Measurements from ENCODE around the gene FOCAD. TPM values are rescaled to one million over a fixed set of nuclear protein-coding genes. Genes with fewer than 3 reads are reported as not detected.

FOCAD gene
- total RNA-seq, 4 donors from 2014 or later, result 17.6 to 27.2 (median 20.1) TPM

DNA sequence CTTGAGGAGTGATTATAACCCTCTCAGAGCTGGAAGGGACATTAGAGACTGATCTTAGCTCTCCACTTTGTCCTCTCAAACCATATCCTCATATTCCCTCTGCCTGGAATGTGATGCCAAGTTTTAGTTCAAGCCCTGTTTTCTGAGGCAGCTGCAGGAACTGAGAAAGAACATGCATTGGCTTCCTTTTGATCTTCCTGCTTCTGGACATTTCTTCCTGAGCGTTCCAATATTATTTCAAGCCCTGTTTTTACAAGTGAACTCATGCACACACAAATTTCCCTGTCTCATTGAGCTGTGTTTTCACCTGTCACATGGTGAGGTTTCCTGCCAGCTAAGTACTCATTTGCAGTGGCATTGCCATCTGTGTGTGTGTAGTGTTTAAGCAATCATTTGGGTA, 17.0 kb downstream of the FOCAD start:
- Histone ChIP-seq H3K4me3 (no peak overlapping the region), H3K9me3 (no peaks in the 10 kb centered on the region), H3K4me1 (peaks cover 9 to 21% (median 14%) of the 10 kb centered on the region in 4 donors), H3K27ac (replicated peaks in 1 of 4) (peak overlapping the region in 1 of 4 donors; percentile 54), H3K27me3 (no peaks in the 10 kb centered on the region), H3K36me3 (no peaks in the 10 kb centered on the region)
- WGBS, result 0% methylated on average over 1 of the region's 1 CpG
- TF ChIP-seq EP300 (IDR thresholded peaks at IDR 0.05) (no peak), POLR2A (IDR thresholded peaks at IDR 0.05; ENCODE audit: low read depth) (no peak), POLR2AphosphoS5 (IDR thresholded peaks at IDR 0.05) (no peak)
- TF ChIP-seq, protein P1, sequence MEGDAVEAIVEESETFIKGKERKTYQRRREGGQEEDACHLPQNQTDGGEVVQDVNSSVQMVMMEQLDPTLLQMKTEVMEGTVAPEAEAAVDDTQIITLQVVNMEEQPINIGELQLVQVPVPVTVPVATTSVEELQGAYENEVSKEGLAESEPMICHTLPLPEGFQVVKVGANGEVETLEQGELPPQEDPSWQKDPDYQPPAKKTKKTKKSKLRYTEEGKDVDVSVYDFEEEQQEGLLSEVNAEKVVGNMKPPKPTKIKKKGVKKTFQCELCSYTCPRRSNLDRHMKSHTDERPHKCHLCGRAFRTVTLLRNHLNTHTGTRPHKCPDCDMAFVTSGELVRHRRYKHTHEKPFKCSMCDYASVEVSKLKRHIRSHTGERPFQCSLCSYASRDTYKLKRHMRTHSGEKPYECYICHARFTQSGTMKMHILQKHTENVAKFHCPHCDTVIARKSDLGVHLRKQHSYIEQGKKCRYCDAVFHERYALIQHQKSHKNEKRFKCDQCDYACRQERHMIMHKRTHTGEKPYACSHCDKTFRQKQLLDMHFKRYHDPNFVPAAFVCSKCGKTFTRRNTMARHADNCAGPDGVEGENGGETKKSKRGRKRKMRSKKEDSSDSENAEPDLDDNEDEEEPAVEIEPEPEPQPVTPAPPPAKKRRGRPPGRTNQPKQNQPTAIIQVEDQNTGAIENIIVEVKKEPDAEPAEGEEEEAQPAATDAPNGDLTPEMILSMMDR (IDR thresholded peaks at IDR 0.05), result no peak
- intact Hi-C loops (cut with DNase I), result no loop called here
- no peak for DNase-seq (ENCODE audit: extremely low spot score)

DNA sequence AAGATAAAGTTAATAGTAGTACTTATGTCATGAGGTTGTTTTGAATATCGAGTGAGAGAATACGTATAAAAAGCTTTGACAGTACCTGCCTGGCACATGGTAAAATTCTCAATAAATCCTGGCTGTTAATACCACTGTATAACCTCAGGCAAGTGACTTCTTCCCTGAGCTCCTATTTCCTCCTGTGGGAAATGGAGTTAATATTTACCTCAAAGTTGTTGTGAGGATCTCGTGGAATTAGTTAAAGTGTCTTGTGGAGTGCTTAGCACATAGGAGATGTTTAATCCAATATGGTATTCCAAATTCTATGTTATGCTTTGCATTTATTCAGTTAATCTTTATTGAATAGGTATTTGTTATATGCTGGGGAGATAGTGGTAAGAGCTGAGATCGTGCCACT, 18.5 kb downstream of the FOCAD start:
- 81% methylated on average over 4 of the region's 4 CpGs for WGBS
- Histone ChIP-seq H3K27me3 (no peaks in the 10 kb centered on the region), H3K36me3 (no peaks in the 10 kb centered on the region), H3K4me3 (no peak overlapping the region), H3K9me3 (no peaks in the 10 kb centered on the region), H3K27ac (replicated peaks in 1 of 4) (no peak overlapping the region), H3K4me1 (peaks cover 9 to 21% (median 12%) of the 10 kb centered on the region in 4 donors)
- TF ChIP-seq EP300 (IDR thresholded peaks at IDR 0.05), result no peak
- TF ChIP-seq, protein P1 (IDR thresholded peaks at IDR 0.05), result no peak
- intact Hi-C loops (cut with DNase I), result no loop called here
- no peak for DNase-seq (ENCODE audit: extremely low spot score)

DNA sequence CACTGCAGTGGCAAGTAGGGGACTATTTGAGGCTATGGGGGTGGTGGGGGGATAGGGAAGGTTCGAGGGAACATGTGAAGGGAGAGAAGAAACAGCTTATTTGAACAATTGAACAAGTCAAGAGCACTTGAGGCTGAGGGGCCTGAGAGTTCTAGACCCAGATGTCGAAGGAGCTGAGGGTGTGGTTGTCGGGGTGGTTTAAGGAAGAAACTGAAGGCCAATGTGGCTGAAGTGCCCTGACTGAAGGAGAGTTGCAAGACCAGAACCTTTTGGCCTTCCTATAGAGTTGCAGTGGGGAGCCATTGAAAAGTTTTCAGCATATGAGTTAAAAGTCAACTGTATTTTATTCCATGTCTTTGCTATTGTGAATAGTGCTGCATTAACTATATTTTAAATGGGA, 19.1 kb downstream of the FOCAD start:
- 93% methylated on average over 3 of the region's 3 CpGs for WGBS
- intact Hi-C loops (cut with DNase I), result no loop called here

DNA sequence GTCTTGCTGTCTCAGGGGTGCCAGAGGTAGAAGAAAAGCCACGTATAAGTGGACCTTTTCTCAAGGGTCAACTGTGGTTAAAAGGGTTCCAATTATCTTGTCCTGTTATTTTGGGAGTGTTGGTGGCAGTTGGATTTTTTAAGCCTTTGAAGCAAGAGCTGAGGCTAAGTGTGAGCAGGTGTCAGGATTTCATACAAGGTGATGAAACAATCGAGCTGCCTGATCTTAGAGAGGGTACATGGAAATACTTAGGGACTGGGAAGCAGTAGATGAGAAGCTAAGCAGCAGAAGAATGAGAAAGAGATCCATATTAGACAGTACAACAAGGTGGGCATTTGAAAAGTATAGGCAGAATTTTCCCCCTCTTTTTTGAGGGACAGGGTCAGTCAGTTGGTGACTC, 23.6 kb downstream of the FOCAD start:
- Histone ChIP-seq H3K9me3 (no peaks in the 10 kb centered on the region), H3K4me3 (no peak overlapping the region), H3K27me3 (no peaks in the 10 kb centered on the region), H3K36me3 (no peaks in the 10 kb centered on the region), H3K27ac (replicated peaks in 1 of 4) (no peak overlapping the region), H3K4me1 (no peaks in the 10 kb centered on the region)
- intact Hi-C loops (cut with DNase I), result no loop called here
- WGBS, result 89% methylated on average over 2 of the region's 2 CpGs
- no peak for TF ChIP-seq EP300 (IDR thresholded peaks at IDR 0.05)
- no peak for DNase-seq (ENCODE audit: extremely low spot score)

More for the DNA sequence above, 19.1 kb downstream of the FOCAD start:
- no peaks in the 10 kb centered on the region for H3K9me3 ChIP-seq
- DNase-seq (ENCODE audit: extremely low spot score), result no peak
- TF ChIP-seq POLR2A (IDR thresholded peaks at IDR 0.05; ENCODE audit: low read depth), result no peak
- no peak for TF ChIP-seq POLR2AphosphoS5 (IDR thresholded peaks at IDR 0.05)
- TF ChIP-seq, protein P1 (IDR thresholded peaks at IDR 0.05), result no peak
- TF ChIP-seq EP300 (IDR thresholded peaks at IDR 0.05), result no peak
- no peak overlapping the region for H3K4me3 ChIP-seq
- H3K27ac ChIP-seq (replicated peaks in 1 of 4), result no peak overlapping the region
- H3K27me3 ChIP-seq, result no peaks in the 10 kb centered on the region
- H3K36me3 ChIP-seq, result no peaks in the 10 kb centered on the region
- peaks cover 9 to 21% (median 12%) of the 10 kb centered on the region in 4 donors for H3K4me1 ChIP-seq

DNA sequence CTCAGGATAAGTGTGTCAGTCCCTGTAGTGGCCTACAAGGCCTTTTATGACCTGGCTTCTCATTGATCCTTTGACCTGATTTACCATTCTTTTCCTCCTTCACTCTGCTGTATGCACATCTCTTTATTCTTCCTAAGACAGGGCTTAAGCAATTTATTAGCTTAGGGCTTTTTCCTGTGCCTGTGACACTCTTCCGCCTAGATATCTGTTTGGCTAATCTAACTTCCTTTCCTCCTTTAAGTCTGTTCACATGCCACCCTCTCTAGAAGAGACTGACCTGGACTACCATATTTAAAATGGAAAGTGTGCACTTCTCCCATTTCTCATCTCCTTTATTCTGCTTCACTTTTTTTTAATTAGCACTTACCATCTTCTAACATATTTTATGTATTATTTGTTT, 29.1 kb downstream of the FOCAD start:
- intact Hi-C loops (cut with DNase I), result no loop called here
- Histone ChIP-seq H3K27me3 (no peaks in the 10 kb centered on the region), H3K36me3 (no peaks in the 10 kb centered on the region), H3K4me1 (peaks cover 7 to 10% (median 10%) of the 10 kb centered on the region in 4 donors), H3K4me3 (no peak overlapping the region), H3K27ac (replicated peaks in 1 of 4) (no peak overlapping the region), H3K9me3 (no peaks in the 10 kb centered on the region)
- 82% methylated on average over 1 of the region's 1 CpG for WGBS
- TF ChIP-seq POLR2A (IDR thresholded peaks at IDR 0.05; ENCODE audit: low read depth) (no peak), POLR2AphosphoS5 (IDR thresholded peaks at IDR 0.05) (no peak)
- no peak for DNase-seq (ENCODE audit: extremely low spot score)

Measured in esophagus muscularis mucosa (tissue), 4 donors.